Measurements from ENCODE around the gene DYNLT3.

The DYNLT3 gene

GRCh38 chrX:37834937-37835336, 12.4 kb downstream of the DYNLT3 start:
- CTCF ChIA-PET = interaction anchor here (0.5 to 1.5 kb wide), 2 partner anchors 10 to 252 kb away, joined by 4 to 7 read pairs; no protein-coding TSS in a partner anchor
- no peak for DNase-seq (ENCODE audit: extremely low spot score)
- POLR2A ChIA-PET = no interaction called here
- TF ChIP-seq SP1 (IDR thresholded peaks at IDR 0.05) (no peak), BHLHE40 (IDR thresholded peaks at IDR 0.05; ENCODE audit: borderline replicate concordance) (no peak), ZNF384 (IDR thresholded peaks at IDR 0.05) (no peak), FOXM1 (IDR thresholded peaks at IDR 0.05; ENCODE audit: borderline replicate concordance) (no peak), FOXA1 (IDR thresholded peaks at IDR 0.05) (no peak), ARNT (IDR thresholded peaks at IDR 0.05) (no peak), FOXK2 (IDR thresholded peaks at IDR 0.05) (no peak), HDGF (IDR thresholded peaks at IDR 0.05; ENCODE audit: borderline replicate concordance) (no peak), TARDBP (IDR thresholded peaks at IDR 0.05) (no peak), SUZ12 (IDR thresholded peaks at IDR 0.05) (no peak), ELF4 (IDR thresholded peaks at IDR 0.05) (no peak), L3MBTL2 (conservative IDR thresholded peaks at IDR 0.05) (no peak), NFRKB (IDR thresholded peaks at IDR 0.05) (no peak), PKNOX1 (IDR thresholded peaks at IDR 0.05) (no peak), LEF1 (IDR thresholded peaks at IDR 0.05; ENCODE audit: borderline replicate concordance) (no peak), CTBP1 (IDR thresholded peaks at IDR 0.05; ENCODE audit: borderline replicate concordance) (no peak)

- ChIA-PET POLR2A (no interaction called here), CTCF (no interaction called here)
- TF ChIP-seq LEF1 (IDR thresholded peaks at IDR 0.05; ENCODE audit: borderline replicate concordance) = no peak
- TF ChIP-seq HDGF (IDR thresholded peaks at IDR 0.05; ENCODE audit: borderline replicate concordance) = no peak
- TF ChIP-seq ARNT (IDR thresholded peaks at IDR 0.05) = no peak
- no peak for TF ChIP-seq SP1 (IDR thresholded peaks at IDR 0.05)
- TF ChIP-seq BHLHE40 (IDR thresholded peaks at IDR 0.05; ENCODE audit: borderline replicate concordance) = no peak
- TF ChIP-seq PKNOX1 (IDR thresholded peaks at IDR 0.05) = no peak
- no peak for TF ChIP-seq SUZ12 (IDR thresholded peaks at IDR 0.05)
- TF ChIP-seq L3MBTL2 (conservative IDR thresholded peaks at IDR 0.05) = no peak
- TF ChIP-seq FOXA1 (IDR thresholded peaks at IDR 0.05) = no peak
- TF ChIP-seq TARDBP (IDR thresholded peaks at IDR 0.05) = no peak
- TF ChIP-seq NFRKB (IDR thresholded peaks at IDR 0.05) = no peak
- DNase-seq (ENCODE audit: extremely low spot score) = no peak
Observed at GRCh38 chrX:37830371-37830770, 17.0 kb downstream of the DYNLT3 start.

- TF ChIP-seq FOXK2 (IDR thresholded peaks at IDR 0.05) (no peak), NFRKB (IDR thresholded peaks at IDR 0.05) (no peak), HDGF (IDR thresholded peaks at IDR 0.05; ENCODE audit: borderline replicate concordance) (no peak), LEF1 (IDR thresholded peaks at IDR 0.05; ENCODE audit: borderline replicate concordance) (no peak), CTBP1 (IDR thresholded peaks at IDR 0.05; ENCODE audit: borderline replicate concordance) (no peak), FOXM1 (IDR thresholded peaks at IDR 0.05; ENCODE audit: borderline replicate concordance) (no peak), FOXA1 (IDR thresholded peaks at IDR 0.05) (no peak), BHLHE40 (IDR thresholded peaks at IDR 0.05; ENCODE audit: borderline replicate concordance) (no peak), SP1 (IDR thresholded peaks at IDR 0.05) (no peak), ELF4 (IDR thresholded peaks at IDR 0.05) (no peak), ZNF384 (IDR thresholded peaks at IDR 0.05) (no peak), ARNT (IDR thresholded peaks at IDR 0.05) (no peak)
- ChIA-PET POLR2A (no interaction called here), CTCF (interaction anchor here (0.7 kb wide), 2 partner anchors 12 to 326 kb away, joined by 4 read pairs; no protein-coding TSS in a partner anchor)
- no peak for DNase-seq (ENCODE audit: extremely low spot score)
Observed at GRCh38 chrX:37829721-37830120, 17.6 kb downstream of the DYNLT3 start.

- peak; percentile 37 for DNase-seq (ENCODE audit: extremely low spot score)
- ChIA-PET POLR2A (no interaction called here), CTCF (interaction anchor here (0.6 to 2.5 kb wide), 8 partner anchors 10 to 347 kb away, joined by 3 to 16 read pairs (median 4); no protein-coding TSS in a partner anchor)
- no peak for TF ChIP-seq CTBP1 (IDR thresholded peaks at IDR 0.05; ENCODE audit: borderline replicate concordance)
- no peak for TF ChIP-seq FOXA1 (IDR thresholded peaks at IDR 0.05)
- no peak for TF ChIP-seq BHLHE40 (IDR thresholded peaks at IDR 0.05; ENCODE audit: borderline replicate concordance)
- TF ChIP-seq L3MBTL2 (conservative IDR thresholded peaks at IDR 0.05) = no peak
- no peak for TF ChIP-seq SP1 (IDR thresholded peaks at IDR 0.05)
- no peak for TF ChIP-seq NFRKB (IDR thresholded peaks at IDR 0.05)
- TF ChIP-seq HDGF (IDR thresholded peaks at IDR 0.05; ENCODE audit: borderline replicate concordance) = no peak
- no peak for TF ChIP-seq LEF1 (IDR thresholded peaks at IDR 0.05; ENCODE audit: borderline replicate concordance)
- no peak for TF ChIP-seq FOXK2 (IDR thresholded peaks at IDR 0.05)
- no peak for TF ChIP-seq FOXM1 (IDR thresholded peaks at IDR 0.05; ENCODE audit: borderline replicate concordance)
- no peak for TF ChIP-seq SUZ12 (IDR thresholded peaks at IDR 0.05)
Observed at GRCh38 chrX:37825215-37825842, 22.0 kb downstream of the DYNLT3 start.

GRCh38 chrX:37824491-37825214, 22.7 kb downstream of the DYNLT3 start:
- TF ChIP-seq LEF1 (IDR thresholded peaks at IDR 0.05; ENCODE audit: borderline replicate concordance) = no peak
- no peak for DNase-seq (ENCODE audit: extremely low spot score)
- POLR2A ChIA-PET = no interaction called here
- CTCF ChIA-PET = interaction anchor here (0.6 to 2.5 kb wide), 7 partner anchors 9 to 348 kb away, joined by 3 to 16 read pairs (median 3); no protein-coding TSS in a partner anchor

- POLR2A ChIA-PET = no interaction called here
- CTCF ChIA-PET = no interaction called here
- TF ChIP-seq CTBP1 (IDR thresholded peaks at IDR 0.05; ENCODE audit: borderline replicate concordance) (no peak), NFRKB (IDR thresholded peaks at IDR 0.05) (no peak), SUZ12 (IDR thresholded peaks at IDR 0.05) (no peak), LEF1 (IDR thresholded peaks at IDR 0.05; ENCODE audit: borderline replicate concordance) (no peak), SP1 (IDR thresholded peaks at IDR 0.05) (no peak)
- DNase-seq (ENCODE audit: extremely low spot score) = no peak
Observed at GRCh38 chrX:37820646-37821045, 26.7 kb downstream of the DYNLT3 start.
